ENCODE data around the gene CRYBA4.

DNA sequence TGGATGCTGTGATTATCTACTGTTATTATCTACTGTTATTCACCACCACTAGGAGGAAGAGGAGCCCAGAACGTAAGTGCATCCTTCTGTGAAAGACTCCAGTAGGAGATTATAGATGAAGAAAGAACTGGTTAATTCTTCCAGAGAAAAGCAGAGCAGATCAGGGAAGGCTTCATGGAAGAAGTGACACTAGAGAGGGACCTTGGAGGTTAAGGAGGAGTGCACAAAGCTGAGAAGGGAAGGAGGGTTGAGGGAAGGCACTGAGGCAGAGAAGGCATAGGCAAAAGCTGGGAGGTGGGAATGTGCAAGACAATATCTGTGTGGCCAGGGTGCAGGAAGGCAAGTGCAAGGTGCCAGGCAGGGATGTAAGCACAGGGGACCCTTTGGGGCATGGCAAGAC lies 17.4 kb upstream of the CRYBA4 start:
- TF ChIP-seq POLR2AphosphoS5 (IDR thresholded peaks at IDR 0.05; ENCODE audit: borderline replicate concordance, low read depth, low read length): no peak
- no peak for TF ChIP-seq EZH2 (IDR thresholded peaks at IDR 0.05)
